Keratinocyte (primary cell): ENCODE data around the gene INSRR. TPM values are rescaled to one million over a fixed set of nuclear protein-coding genes. Genes with fewer than 3 reads are reported as not detected.

Experiments used
- DNase-seq: peaks from one replicate; pipeline ENCODE4 v3.0.0-alpha.2; 2011; ENCODE audit warnings: low read depth, missing footprints, low spot score
- FAIRE-seq: peaks from 2 replicates; lab custom pipeline; 2011; peaks lifted over from hg19 to GRCh38; lab: Jason Lieb, UNC
- H2AFZ ChIP-seq: 2 replicates; pipeline ENCODE4 v1.6.0; 2012; ENCODE audit warnings: low read length, control low read depth, inconsistent platforms; ENCODE audit not compliant: control insufficient read depth
- H3K27ac ChIP-seq: 2 replicates; pipeline ENCODE4 v1.5.1; 2011; ENCODE audit warnings: low read length; ENCODE audit not compliant: control insufficient read depth, insufficient read depth
- H3K27me3 ChIP-seq: 3 replicates; pipeline ENCODE4 v1.6.0; 2011; ENCODE audit warnings: low read length; ENCODE audit not compliant: control insufficient read depth, insufficient read depth; ENCODE audit errors: extremely low read depth
- H3K36me3 ChIP-seq, 2 experiments: 2 replicates in 1 of 2; 3 replicates in 1 of 2; pipeline ENCODE4 v1.5.1; 2011; ENCODE audit warnings: low read length in 2 of 2, mild to moderate bottlenecking in 1 of 2; ENCODE audit not compliant: control insufficient read depth in 2 of 2, insufficient read depth in 2 of 2; ENCODE audit errors: extremely low read depth in 1 of 2
- H3K4me1 ChIP-seq: 3 replicates; pipeline ENCODE4 v1.5.1; 2011; ENCODE audit warnings: low read length; ENCODE audit not compliant: control insufficient read depth, insufficient read depth; ENCODE audit errors: extremely low read depth
- H3K4me2 ChIP-seq: 3 replicates; pipeline ENCODE4 v1.6.0; 2011; ENCODE audit warnings: low read depth, low read length; ENCODE audit not compliant: control insufficient read depth, insufficient read depth; ENCODE audit errors: extremely low read depth
- H3K4me3 ChIP-seq, 3 experiments: fragments of 200-600 bp in 1 of 3; sonication (generic) in 1 of 3; 2 replicates in 2 of 3; 3 replicates in 1 of 3; pipeline ENCODE4 v1.5.1; 2011 to 2016; ENCODE audit warnings: low read length in 3 of 3, mild to moderate bottlenecking in 3 of 3, control low read depth in 2 of 3, inconsistent platforms in 1 of 3, low read depth in 1 of 3, mixed read lengths in 1 of 3, mixed run types in 1 of 3, moderate library complexity in 1 of 3; ENCODE audit not compliant: control insufficient read depth in 2 of 3, insufficient read depth in 2 of 3; ENCODE audit errors: extremely low read depth in 1 of 3
- H3K79me2 ChIP-seq: 2 replicates; pipeline ENCODE4 v1.6.0; 2012; ENCODE audit warnings: low read length; ENCODE audit not compliant: control insufficient read depth, insufficient read depth
- H3K9ac ChIP-seq: 3 replicates; pipeline ENCODE4 v1.6.0; 2011; ENCODE audit warnings: low read length; ENCODE audit not compliant: control insufficient read depth, insufficient read depth; ENCODE audit errors: extremely low read depth
- H3K9me1 ChIP-seq: 3 replicates; pipeline ENCODE4 v1.6.0; 2011; ENCODE audit warnings: low read length; ENCODE audit not compliant: control insufficient read depth, insufficient read depth; ENCODE audit errors: extremely low read depth
- H3K9me3 ChIP-seq: 2 replicates; pipeline ENCODE4 v1.5.1; 2012; ENCODE audit warnings: low read depth, low read length; ENCODE audit not compliant: control insufficient read depth
- H4K20me1 ChIP-seq: 3 replicates; pipeline ENCODE4 v1.6.0; 2011; ENCODE audit warnings: low read length; ENCODE audit not compliant: control insufficient read depth, insufficient read depth; ENCODE audit errors: extremely low read depth
- EZH2 ChIP-seq: IDR thresholded peaks from one replicate; pipeline ENCODE4 v1.6.1; 2012; ENCODE audit warnings: inconsistent platforms, mild to moderate bottlenecking, low read length, moderate library complexity
- dilution Hi-C: fragments of 300-500 bp; cut with MboI; formaldehyde crosslinking; loops from one replicate; pipeline ENCODE4 v1.7.0; 2020; ENCODE audit warnings: low sequenced_read_pairs; ENCODE audit not compliant: extremely low pct_ligation_motif_present
- polyA plus RNA-seq, 5 experiments: library from polyadenylated mRNA; depleted of rRNA in 3 of 5; stranded (reverse) in 3 of 5; stranded (forward) in 1 of 5; unstranded in 1 of 5; fragments of >200 nt; gene quantifications; 1 replicate in 1 of 5; 2 replicates in 3 of 5; 3 replicates in 1 of 5; pipeline versions ENCODE4 v1.2.1 to v1.2.3, GENCODE V29; 2011 to 2012; ENCODE audit warnings: missing spikeins in 2 of 5, low read depth in 1 of 5, low replicate concordance in 1 of 5
- TF ChIP-seq, protein P1 (sequence below), 3 experiments: IDR thresholded peaks in 1 of 3; conservative IDR thresholded peaks in 1 of 3; optimal IDR thresholded peaks in 1 of 3; 2 replicates in 2 of 3; 3 replicates in 1 of 3; pipeline versions ENCODE3 to v1.5.1; 2011; ENCODE audit warnings: low read length in 3 of 3, mild to moderate bottlenecking in 3 of 3, moderate library complexity in 2 of 3, control low read depth in 1 of 3, inconsistent platforms in 1 of 3; ENCODE audit not compliant: insufficient read depth in 2 of 3; ENCODE audit errors: extremely low read depth in 1 of 3

Gene INSRR
- polyA plus RNA-seq, 1 donor (not counting 4 experiments of a cell fraction or from before 2014, with no cell fraction given), result not detected

DNA sequence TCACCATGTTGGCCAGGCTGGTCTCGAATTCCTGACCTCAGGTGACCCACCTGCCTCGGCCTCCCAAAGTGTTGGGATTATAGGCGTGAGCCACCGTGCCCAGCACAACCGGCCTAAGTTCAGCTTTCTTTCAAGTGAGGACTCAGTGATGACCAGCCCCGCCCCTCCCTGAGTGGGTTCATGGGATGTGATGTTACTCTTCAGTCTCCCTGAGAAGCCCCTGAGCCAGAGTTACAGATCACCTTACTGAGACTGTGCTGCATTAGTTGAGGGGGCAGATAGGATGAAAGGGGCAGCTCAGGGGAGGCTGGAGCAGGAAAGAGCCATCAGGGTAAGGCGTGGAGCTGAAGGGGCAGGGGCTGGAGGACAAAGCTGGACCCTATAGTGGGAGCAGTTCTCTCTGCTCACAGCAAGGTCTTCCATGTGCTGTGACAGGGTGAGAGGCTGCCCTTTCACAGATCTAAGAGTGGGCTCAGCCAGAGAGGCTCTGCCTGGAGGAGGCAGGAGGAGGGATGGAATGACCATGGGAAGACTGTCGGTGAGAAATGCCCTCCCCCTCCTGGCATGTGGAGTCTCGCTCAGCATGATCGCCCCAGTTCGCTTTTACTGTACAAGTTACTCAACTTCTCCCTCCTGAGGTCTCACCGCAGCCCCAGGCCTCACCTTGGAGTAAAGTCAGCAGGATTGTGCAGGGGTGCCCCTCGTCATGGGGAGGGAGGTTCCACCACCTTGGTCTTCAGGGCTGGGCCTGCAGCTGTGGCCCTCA is 55.6 kb downstream of the INSRR start:
- dilution Hi-C loops, result no loop called here
- FAIRE-seq, result no peak
- no peak overlapping the region for H3K4me2 ChIP-seq

DNA sequence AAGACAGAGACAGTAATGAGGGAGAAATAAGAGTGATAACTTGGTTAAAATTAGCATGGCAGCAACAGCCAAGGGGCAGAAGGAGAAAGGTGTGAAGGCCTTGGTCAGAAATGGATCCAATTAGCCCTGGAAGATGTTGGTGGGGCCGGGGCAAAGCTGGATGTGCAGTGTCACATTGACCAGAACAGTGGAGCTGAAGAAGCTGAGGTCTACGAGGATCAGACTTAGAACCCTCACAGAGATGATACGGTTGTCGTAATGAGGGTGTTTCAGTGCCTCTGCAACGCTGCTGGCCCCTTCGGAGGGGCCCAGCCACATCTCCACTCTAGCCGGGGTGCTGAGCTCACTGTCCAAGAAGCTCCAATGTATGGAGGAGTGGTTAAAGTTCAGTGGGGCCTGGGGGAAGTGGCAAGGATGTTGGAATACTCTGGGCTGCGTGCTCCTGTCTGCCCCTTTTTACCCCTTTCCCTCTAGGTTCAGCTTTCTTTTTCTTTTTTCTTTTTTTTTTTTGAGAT is 56.4 kb downstream of the INSRR start:
- no peak overlapping the region for H3K27ac ChIP-seq
- no peaks in the 10 kb centered on the region for H3K9me1 ChIP-seq
- no peak for DNase-seq
- H2AFZ ChIP-seq, result no peak overlapping the region
- no peak for FAIRE-seq
- no peaks in the 10 kb centered on the region for H3K27me3 ChIP-seq
- H3K9ac ChIP-seq, result no peak overlapping the region
- no peaks in the 10 kb centered on the region for H3K79me2 ChIP-seq
- no peak overlapping the region for H3K4me3 ChIP-seq
- H3K4me1 ChIP-seq, result peaks cover 12% of the 10 kb centered on the region
- dilution Hi-C loops, result no loop called here
- peaks cover 13 to 17% of the 10 kb centered on the region in 2 experiments for H3K36me3 ChIP-seq
- no peaks in the 10 kb centered on the region for H3K9me3 ChIP-seq
- H3K4me2 ChIP-seq, result no peak overlapping the region
- H4K20me1 ChIP-seq, result peaks cover 3% of the 10 kb centered on the region
- TF ChIP-seq, protein P1, sequence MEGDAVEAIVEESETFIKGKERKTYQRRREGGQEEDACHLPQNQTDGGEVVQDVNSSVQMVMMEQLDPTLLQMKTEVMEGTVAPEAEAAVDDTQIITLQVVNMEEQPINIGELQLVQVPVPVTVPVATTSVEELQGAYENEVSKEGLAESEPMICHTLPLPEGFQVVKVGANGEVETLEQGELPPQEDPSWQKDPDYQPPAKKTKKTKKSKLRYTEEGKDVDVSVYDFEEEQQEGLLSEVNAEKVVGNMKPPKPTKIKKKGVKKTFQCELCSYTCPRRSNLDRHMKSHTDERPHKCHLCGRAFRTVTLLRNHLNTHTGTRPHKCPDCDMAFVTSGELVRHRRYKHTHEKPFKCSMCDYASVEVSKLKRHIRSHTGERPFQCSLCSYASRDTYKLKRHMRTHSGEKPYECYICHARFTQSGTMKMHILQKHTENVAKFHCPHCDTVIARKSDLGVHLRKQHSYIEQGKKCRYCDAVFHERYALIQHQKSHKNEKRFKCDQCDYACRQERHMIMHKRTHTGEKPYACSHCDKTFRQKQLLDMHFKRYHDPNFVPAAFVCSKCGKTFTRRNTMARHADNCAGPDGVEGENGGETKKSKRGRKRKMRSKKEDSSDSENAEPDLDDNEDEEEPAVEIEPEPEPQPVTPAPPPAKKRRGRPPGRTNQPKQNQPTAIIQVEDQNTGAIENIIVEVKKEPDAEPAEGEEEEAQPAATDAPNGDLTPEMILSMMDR (optimal IDR thresholded peaks at IDR 0.05 in 1 of 3, IDR thresholded peaks at IDR 0.05 in 1 of 3, conservative IDR thresholded peaks at IDR 0.05 in 1 of 3; ENCODE audit: extremely low read depth in 1 of 3, insufficient read depth in 2 of 3, low read length in 3 of 3), result no peak
- no peak for TF ChIP-seq EZH2

More for the DNA sequence above, 55.6 kb downstream of the INSRR start:
- no peak for DNase-seq
- Histone ChIP-seq H3K4me3 (no peak overlapping the region), H3K79me2 (no peaks in the 10 kb centered on the region), H2AFZ (no peak overlapping the region), H3K27me3 (no peaks in the 10 kb centered on the region), H3K9ac (no peak overlapping the region), H3K36me3 (peaks cover 7 to 12% of the 10 kb centered on the region in 2 experiments), H3K9me3 (no peaks in the 10 kb centered on the region), H4K20me1 (peaks cover 3% of the 10 kb centered on the region), H3K4me1 (peaks cover 12% of the 10 kb centered on the region), H3K9me1 (no peaks in the 10 kb centered on the region), H3K27ac (no peak overlapping the region)
- no peak for TF ChIP-seq EZH2
- TF ChIP-seq, protein P1 (optimal IDR thresholded peaks at IDR 0.05 in 1 of 3, IDR thresholded peaks at IDR 0.05 in 1 of 3, conservative IDR thresholded peaks at IDR 0.05 in 1 of 3; ENCODE audit: extremely low read depth in 1 of 3, insufficient read depth in 2 of 3, low read length in 3 of 3), result no peak
